ENCODE results near the gene TMEM233.

DNA sequence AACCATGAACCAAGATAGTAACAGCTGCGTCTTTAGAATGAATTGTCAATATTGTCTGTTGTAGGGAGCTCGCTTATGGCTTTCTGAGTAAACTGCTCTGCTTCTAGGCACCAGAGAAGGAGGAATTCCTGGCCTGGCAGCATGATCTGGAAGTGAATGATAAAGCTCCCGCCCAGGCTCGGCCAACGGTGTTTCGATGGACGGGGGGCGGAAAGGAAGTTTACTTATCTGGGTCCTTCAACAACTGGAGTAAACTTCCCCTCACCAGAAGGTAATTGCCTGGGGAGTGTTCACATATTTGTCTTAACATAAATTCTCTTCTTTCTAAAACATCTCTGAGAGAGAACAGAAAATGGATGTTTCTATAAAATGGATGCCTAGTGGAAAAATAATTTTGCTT, 78.6 kb downstream of the TMEM233 start:
- TF ChIP-seq, protein P1, sequence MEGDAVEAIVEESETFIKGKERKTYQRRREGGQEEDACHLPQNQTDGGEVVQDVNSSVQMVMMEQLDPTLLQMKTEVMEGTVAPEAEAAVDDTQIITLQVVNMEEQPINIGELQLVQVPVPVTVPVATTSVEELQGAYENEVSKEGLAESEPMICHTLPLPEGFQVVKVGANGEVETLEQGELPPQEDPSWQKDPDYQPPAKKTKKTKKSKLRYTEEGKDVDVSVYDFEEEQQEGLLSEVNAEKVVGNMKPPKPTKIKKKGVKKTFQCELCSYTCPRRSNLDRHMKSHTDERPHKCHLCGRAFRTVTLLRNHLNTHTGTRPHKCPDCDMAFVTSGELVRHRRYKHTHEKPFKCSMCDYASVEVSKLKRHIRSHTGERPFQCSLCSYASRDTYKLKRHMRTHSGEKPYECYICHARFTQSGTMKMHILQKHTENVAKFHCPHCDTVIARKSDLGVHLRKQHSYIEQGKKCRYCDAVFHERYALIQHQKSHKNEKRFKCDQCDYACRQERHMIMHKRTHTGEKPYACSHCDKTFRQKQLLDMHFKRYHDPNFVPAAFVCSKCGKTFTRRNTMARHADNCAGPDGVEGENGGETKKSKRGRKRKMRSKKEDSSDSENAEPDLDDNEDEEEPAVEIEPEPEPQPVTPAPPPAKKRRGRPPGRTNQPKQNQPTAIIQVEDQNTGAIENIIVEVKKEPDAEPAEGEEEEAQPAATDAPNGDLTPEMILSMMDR (conservative IDR thresholded peaks at IDR 0.05; ENCODE audit: low read depth in 2 of 2), result no peak
- TF ChIP-seq POLR2AphosphoS5 (IDR thresholded peaks at IDR 0.05; ENCODE audit: low read depth) (no peak), EZH2 (IDR thresholded peaks at IDR 0.05; ENCODE audit: low read depth, unreplicated experiment) (no peak), JUNB (IDR thresholded peaks at IDR 0.05; ENCODE audit: unreplicated experiment) (no peak)
- TF ChIP-seq, protein P2, sequence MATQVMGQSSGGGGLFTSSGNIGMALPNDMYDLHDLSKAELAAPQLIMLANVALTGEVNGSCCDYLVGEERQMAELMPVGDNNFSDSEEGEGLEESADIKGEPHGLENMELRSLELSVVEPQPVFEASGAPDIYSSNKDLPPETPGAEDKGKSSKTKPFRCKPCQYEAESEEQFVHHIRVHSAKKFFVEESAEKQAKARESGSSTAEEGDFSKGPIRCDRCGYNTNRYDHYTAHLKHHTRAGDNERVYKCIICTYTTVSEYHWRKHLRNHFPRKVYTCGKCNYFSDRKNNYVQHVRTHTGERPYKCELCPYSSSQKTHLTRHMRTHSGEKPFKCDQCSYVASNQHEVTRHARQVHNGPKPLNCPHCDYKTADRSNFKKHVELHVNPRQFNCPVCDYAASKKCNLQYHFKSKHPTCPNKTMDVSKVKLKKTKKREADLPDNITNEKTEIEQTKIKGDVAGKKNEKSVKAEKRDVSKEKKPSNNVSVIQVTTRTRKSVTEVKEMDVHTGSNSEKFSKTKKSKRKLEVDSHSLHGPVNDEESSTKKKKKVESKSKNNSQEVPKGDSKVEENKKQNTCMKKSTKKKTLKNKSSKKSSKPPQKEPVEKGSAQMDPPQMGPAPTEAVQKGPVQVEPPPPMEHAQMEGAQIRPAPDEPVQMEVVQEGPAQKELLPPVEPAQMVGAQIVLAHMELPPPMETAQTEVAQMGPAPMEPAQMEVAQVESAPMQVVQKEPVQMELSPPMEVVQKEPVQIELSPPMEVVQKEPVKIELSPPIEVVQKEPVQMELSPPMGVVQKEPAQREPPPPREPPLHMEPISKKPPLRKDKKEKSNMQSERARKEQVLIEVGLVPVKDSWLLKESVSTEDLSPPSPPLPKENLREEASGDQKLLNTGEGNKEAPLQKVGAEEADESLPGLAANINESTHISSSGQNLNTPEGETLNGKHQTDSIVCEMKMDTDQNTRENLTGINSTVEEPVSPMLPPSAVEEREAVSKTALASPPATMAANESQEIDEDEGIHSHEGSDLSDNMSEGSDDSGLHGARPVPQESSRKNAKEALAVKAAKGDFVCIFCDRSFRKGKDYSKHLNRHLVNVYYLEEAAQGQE (IDR thresholded peaks at IDR 0.05; ENCODE audit: unreplicated experiment), result no peak

Data from GM23338 (cell line).